Natural killer cell (primary cell): Measurements from ENCODE around the gene KITLG. TPM values are rescaled to one million over a fixed set of nuclear protein-coding genes. Genes with fewer than 3 reads are reported as not detected.

Experiments used
- ATAC-seq, 3 donors: fragments of 150-1000 bp in 2 of 3; fragments of 200-7000 bp in 1 of 3; cut with Tn5 transposase; 1 replicate in 1 of 3; 2 replicates in 2 of 3; pipeline ENCODE4 v1.10.0; 2021; ENCODE audit warnings: mild to moderate bottlenecking in 2 of 3, moderate library complexity in 2 of 3
- DNase-seq, 2 donors: peaks; one replicate each; pipeline versions ENCODE4 v3.0.0 to v3.0.0-alpha.2; 2013 to 2021; ENCODE audit warnings: mixed read lengths in 1 of 2
- H3K27ac ChIP-seq: one replicate; pipeline ENCODE4 v1.5.1; 2013; ENCODE audit warnings: mild to moderate bottlenecking, low read length
- H3K27me3 ChIP-seq: one replicate; pipeline ENCODE4 v1.6.1; 2013; ENCODE audit warnings: low read length; ENCODE audit not compliant: control insufficient read depth, insufficient read depth
- H3K36me3 ChIP-seq: one replicate; pipeline ENCODE4 v1.6.1; 2013; ENCODE audit warnings: low read length; ENCODE audit not compliant: control insufficient read depth, insufficient read depth
- H3K4me1 ChIP-seq: one replicate; pipeline ENCODE4 v1.6.1; 2013; ENCODE audit warnings: low read length; ENCODE audit not compliant: control insufficient read depth, insufficient read depth
- H3K4me3 ChIP-seq: one replicate; pipeline ENCODE4 v1.5.1; 2013; ENCODE audit warnings: low read length
- H3K9me3 ChIP-seq: one replicate; pipeline ENCODE4 v1.6.1; 2013; ENCODE audit warnings: low read length; ENCODE audit not compliant: control insufficient read depth, insufficient read depth
- H3K27ac Mint-ChIP-seq, 2 donors: one replicate each; pipeline ENCODE4 v1.8.0; 2022; ENCODE audit warnings: mild to moderate bottlenecking in 2 of 2, mixed read lengths in 2 of 2, moderate library complexity in 1 of 2
- H3K27me3 Mint-ChIP-seq, 2 donors: one replicate each; pipeline ENCODE4 v1.8.0; 2022; ENCODE audit warnings: low read depth in 2 of 2, mixed read lengths in 2 of 2
- H3K36me3 Mint-ChIP-seq: one replicate; pipeline ENCODE4 v1.8.0; 2022; ENCODE audit warnings: mixed read lengths
- H3K4me1 Mint-ChIP-seq, 2 donors: one replicate each; pipeline ENCODE4 v1.8.0; 2022; ENCODE audit warnings: mixed read lengths in 2 of 2
- H3K4me3 Mint-ChIP-seq: one replicate; pipeline ENCODE4 v1.8.0; 2022; ENCODE audit warnings: mild to moderate bottlenecking, moderate library complexity, mixed read lengths
- H3K9me3 Mint-ChIP-seq, 2 donors: one replicate each; pipeline ENCODE4 v1.8.0; 2022; ENCODE audit warnings: mixed read lengths in 2 of 2
- CTCF ChIP-seq: fragments of 200-600 bp; IDR thresholded peaks from one replicate; pipeline ENCODE4 v1.8.0; 2022; ENCODE audit warnings: antibody characterized with exemption
- WGBS: methylation state at CpG from one replicate; pipeline ENCODE4 v1.1.7; 2013; ENCODE audit warnings: missing lambda C conversion rate; ENCODE audit not compliant: insufficient coverage; 5-methylcytosine and 5-hydroxymethylcytosine counted together
- intact Hi-C: fragments of 100-400 bp; cut with micrococcal nuclease; formaldehyde crosslinking; loops from one replicate; pipeline ENCODE4 v1.14.2; 2022
- total RNA-seq, 4 donors: library from RNA; stranded (reverse); fragments of 120-200 nt in 1 of 4; gene quantifications; one replicate each; pipeline versions ENCODE4 v1.2.3 to v1.2.4, GENCODE V29; 2013 to 2022

Gene KITLG
- total RNA-seq, 3 donors from 2014 or later (not counting 1 experiment from before 2014, with no cell fraction given), result not detected

GRCh38 chr12:88496891-88497371, 83.3 kb downstream of the KITLG start:
- no peak overlapping the region for H3K27ac ChIP-seq
- H3K36me3 Mint-ChIP-seq, result no peaks in the 10 kb centered on the region
- no peaks in the 10 kb centered on the region for H3K36me3 ChIP-seq
- H3K9me3 ChIP-seq, result no peaks in the 10 kb centered on the region
- WGBS, result 72% methylated on average over 2 of the region's 3 CpGs
- no peaks in the 10 kb centered on the region for H3K4me1 Mint-ChIP-seq
- DNase-seq (no peak), ATAC-seq (no peak)
- TF ChIP-seq CTCF, result no peak
- H3K27me3 Mint-ChIP-seq, result no peaks in the 10 kb centered on the region
- no peak overlapping the region for H3K27ac Mint-ChIP-seq
- H3K4me3 ChIP-seq, result no peak overlapping the region
- H3K4me1 ChIP-seq, result no peaks in the 10 kb centered on the region
- intact Hi-C loops, result no loop called here
- no peaks in the 10 kb centered on the region for H3K27me3 ChIP-seq
- peaks cover 11 to 12% of the 10 kb centered on the region in 2 donors for H3K9me3 Mint-ChIP-seq
- no peak overlapping the region for H3K4me3 Mint-ChIP-seq

- no peaks in the 10 kb centered on the region for H3K4me1 Mint-ChIP-seq
- no peak overlapping the region for H3K27ac Mint-ChIP-seq
- ATAC-seq (no peak), DNase-seq (no peak)
- H3K9me3 ChIP-seq, result no peaks in the 10 kb centered on the region
- peaks cover 11 to 12% of the 10 kb centered on the region in 2 donors for H3K9me3 Mint-ChIP-seq
- H3K36me3 Mint-ChIP-seq, result no peaks in the 10 kb centered on the region
- WGBS, result 96% methylated on average over 3 of the region's 3 CpGs
- no peak for TF ChIP-seq CTCF
- no peaks in the 10 kb centered on the region for H3K36me3 ChIP-seq
- intact Hi-C loops, result no loop called here
- no peak overlapping the region for H3K4me3 ChIP-seq
- H3K4me1 ChIP-seq, result no peaks in the 10 kb centered on the region
- no peaks in the 10 kb centered on the region for H3K27me3 Mint-ChIP-seq
- H3K27ac ChIP-seq, result no peak overlapping the region
- no peak overlapping the region for H3K4me3 Mint-ChIP-seq
- no peaks in the 10 kb centered on the region for H3K27me3 ChIP-seq
Observed at GRCh38 chr12:88496429-88496828, 83.8 kb downstream of the KITLG start.

GRCh38 chr12:88495031-88495430, 85.2 kb downstream of the KITLG start:
- intact Hi-C loops, result no loop called here
- Histone ChIP-seq H3K36me3 (no peaks in the 10 kb centered on the region), H3K4me3 (no peak overlapping the region), H3K27me3 (no peaks in the 10 kb centered on the region), H3K27ac (no peak overlapping the region), H3K9me3 (no peaks in the 10 kb centered on the region), H3K4me1 (no peaks in the 10 kb centered on the region)
- no peak for TF ChIP-seq CTCF
- Mint-ChIP-seq H3K27ac (no peak overlapping the region), H3K4me1 (no peaks in the 10 kb centered on the region), H3K36me3 (no peaks in the 10 kb centered on the region), H3K4me3 (no peak overlapping the region), H3K9me3 (peaks cover 11% of the 10 kb centered on the region in 2 donors), H3K27me3 (no peaks in the 10 kb centered on the region)
- DNase-seq, result no peak
- no peak for ATAC-seq
- WGBS, result 83% methylated on average over 1 of the region's 1 CpG

GRCh38 chr12:88494520-88494919, 85.8 kb downstream of the KITLG start:
- no peaks in the 10 kb centered on the region for H3K4me1 ChIP-seq
- ATAC-seq (no peak), DNase-seq (no peak)
- Mint-ChIP-seq H3K4me1 (no peaks in the 10 kb centered on the region), H3K9me3 (peaks cover 6 to 9% of the 10 kb centered on the region in 2 donors), H3K4me3 (no peak overlapping the region), H3K27ac (no peak overlapping the region), H3K36me3 (no peaks in the 10 kb centered on the region), H3K27me3 (no peaks in the 10 kb centered on the region)
- H3K4me3 ChIP-seq, result no peak overlapping the region
- intact Hi-C loops, result no loop called here
- no peaks in the 10 kb centered on the region for H3K27me3 ChIP-seq
- WGBS, result 83% methylated on average over 1 of the region's 1 CpG
- no peaks in the 10 kb centered on the region for H3K9me3 ChIP-seq
- no peaks in the 10 kb centered on the region for H3K36me3 ChIP-seq
- no peak overlapping the region for H3K27ac ChIP-seq
- no peak for TF ChIP-seq CTCF
